GM18867 (cell line): Measurements from ENCODE around the gene RHCE.
"Not testable (repeated sequence)": the region's sequence is repeated elsewhere in the genome, so short reads cannot be mapped to it uniquely, and the experiment has no call there.

Source experiments
- ATAC-seq: cut with Tn5 transposase; IDR thresholded peaks from one replicate; pipeline ENCODE4 v1.9.1; 2021; ENCODE audit warnings: mild to moderate bottlenecking, moderate library complexity; ENCODE audit not compliant: unreplicated experiment

RHCE gene

DNA sequence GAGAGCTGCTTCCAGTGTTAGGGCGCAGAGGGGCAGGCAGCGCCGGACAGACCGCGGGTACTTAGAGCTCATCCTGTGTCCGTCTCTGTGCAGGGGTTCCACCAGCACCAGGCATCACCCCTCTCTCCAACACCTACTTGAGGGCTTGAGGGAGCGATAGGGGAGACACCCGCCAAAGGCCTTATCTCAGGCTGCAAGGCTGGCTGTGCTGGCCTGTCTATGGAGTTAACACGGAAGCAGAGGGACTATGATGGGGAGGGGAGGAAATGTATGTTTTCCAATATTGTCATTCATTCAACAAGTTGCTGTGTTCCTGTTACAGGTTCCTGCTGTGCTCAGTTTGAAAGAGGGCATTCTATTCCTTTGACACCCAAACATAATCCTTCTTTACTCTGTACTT lies at the start of gene RHCE:
Gene RHCE, minus strand, starts transcription at position 111 of the 400 bp plus-strand sequence. Its CDS starts 39 bp downstream, at position 72.
- not testable (repeated sequence) for ATAC-seq

GRCh38 chr1:25469177-25469576 lies 48.6 kb upstream of the RHCE start:
- ATAC-seq: no peak

DNA sequence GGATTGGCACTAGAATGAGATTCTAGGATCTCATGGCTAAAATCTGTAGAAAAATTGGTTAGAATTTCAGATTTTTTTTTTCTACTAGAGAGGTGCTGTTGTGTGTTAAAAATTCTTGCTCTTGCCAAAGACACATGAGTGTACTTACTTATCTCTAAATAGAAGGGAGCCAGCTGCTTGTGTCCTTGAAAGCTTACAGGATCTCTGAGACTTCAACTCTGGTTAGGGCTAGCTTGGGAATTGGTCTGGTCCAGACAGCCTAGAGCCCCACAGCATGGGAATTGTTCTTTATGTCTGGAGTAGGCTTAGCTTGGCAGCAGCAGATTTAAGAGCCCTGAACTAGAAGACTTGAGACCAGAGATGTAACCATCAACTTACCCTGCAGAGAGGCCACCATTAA lies 47.4 kb upstream of the RHCE start:
- ATAC-seq: no peak

DNA sequence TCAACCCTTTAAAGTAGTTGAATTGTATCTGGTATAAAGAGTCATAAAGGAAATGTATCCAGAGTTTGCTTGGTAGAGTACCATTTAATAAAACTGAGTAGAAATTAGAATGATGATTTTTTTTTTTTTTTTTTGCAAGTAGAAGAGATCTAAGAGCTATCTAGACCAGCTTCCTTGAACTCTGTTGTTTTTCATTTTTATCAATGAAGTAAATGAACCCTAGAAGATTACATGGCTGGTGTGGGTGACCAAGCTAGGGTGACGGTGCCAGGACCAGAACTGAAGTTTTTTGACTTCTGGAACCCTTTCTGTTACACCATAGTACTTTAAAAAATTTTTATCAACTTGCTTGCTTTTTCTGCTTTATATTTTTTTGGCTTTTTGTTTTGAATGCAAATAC lies 47.0 kb upstream of the RHCE start:
- ATAC-seq: no peak

GRCh38 chr1:25467193-25467592 lies 46.6 kb upstream of the RHCE start:
- ATAC-seq: no peak

DNA sequence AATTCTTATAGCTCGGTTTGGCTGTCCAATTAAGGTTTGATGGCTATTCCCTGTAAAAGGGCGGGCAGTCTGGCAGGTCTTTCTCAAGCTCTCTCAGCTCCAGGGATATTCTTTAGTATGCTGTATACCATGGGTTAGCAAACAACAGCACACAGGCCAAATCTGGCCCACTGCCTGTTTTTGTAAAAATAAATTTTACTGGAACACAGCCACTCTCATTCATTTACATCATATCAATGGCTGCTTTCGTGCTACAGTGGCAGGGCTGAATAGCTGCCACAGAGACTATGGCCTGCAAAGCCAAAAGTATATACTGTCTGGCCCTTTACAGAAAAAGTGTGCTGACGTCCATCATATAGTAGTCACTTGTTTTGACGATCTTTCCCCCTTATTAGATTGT lies 42.1 kb upstream of the RHCE start:
- ATAC-seq: no peak

DNA sequence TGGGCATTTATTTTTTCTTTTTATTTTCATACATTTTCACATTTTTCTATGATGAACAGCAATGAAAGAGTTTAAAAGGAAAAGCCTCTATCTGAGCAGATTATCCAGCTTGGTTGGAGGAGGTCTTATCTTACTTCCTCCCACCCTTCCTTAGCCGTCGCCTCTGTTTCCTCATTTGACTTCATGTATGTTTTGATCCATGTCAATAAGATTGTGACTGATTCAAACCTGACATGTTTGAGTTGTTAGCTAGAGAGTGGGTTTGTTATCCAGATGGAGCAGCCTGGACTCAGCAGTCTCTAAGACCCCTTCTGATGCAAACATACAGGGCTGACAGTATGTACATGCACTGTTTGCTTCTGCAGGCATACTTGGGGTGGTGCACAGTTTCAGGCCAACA lies 41.2 kb upstream of the RHCE start:
- no peak for ATAC-seq

DNA sequence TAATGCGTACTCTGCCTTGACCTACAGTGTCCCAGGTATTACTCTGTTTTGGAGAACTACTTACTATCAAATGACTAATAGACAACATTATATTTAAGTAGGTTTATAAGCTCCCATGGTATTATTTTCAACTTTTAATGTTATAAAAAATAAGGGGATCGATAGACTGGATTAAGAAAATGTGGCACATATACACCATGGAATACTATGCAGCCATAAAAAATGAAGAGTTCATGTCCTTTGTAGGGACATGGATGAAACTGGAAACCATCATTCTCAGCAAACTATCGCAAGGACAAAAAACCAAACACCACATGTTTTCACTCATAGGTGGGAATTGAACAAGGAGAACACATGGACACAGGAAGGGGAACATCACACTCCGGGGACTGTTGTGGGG lies 40.2 kb upstream of the RHCE start:
- ATAC-seq: not testable (repeated sequence)

DNA sequence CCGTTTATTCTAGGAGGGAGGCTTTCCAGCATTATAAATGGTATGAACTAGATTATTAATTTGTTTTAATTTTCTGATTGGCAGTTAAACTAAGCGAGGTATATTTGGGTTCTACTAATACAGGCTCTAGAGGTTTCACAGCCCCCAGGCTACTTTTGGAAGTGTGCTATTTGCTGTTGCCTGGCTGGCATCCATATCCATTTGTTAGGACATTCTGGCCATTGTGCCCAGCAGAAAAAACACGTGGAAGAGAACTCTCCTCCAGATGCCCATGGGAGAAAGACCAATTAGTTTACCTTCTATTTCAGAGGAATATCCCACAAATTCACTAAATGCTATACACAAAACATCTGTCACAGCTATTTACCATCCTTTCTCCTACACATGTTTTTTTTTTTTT lies 39.4 kb upstream of the RHCE start:
- ATAC-seq: no peak

DNA sequence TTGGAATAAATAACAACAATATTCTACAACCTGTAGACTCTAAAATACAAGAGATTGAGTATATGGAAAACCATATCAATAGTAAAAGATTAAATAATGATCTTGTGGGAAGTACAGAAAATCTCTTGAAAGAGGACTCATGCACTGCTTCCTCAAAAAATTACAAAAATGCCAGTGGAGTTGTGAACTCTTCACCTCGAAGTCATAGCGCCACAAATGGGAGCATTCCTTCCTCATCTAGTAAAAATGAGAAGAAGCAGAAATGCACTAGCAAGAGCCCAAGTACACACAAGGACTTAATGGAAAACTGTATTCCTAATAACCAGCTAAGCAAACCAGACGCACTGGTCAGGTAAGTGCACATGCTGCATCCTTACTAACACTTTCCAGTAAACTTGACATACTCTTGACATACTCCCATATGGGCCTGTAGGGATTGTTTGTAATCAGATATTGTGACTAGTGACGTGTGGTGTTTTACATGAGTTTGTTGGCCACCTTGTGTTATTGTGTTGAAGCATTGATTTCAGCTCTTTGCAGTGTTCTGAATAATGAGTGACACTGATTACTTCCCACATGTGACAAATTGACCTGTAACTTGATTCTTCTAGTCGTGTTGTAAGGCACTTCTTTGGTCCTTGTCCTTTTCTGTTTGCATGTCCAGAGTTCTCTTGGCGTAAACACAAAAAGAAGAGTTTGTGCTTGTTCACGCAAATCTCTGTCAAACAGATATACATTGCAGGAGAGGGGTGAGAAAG lies 38.1 kb upstream of the RHCE start:
- ATAC-seq: no peak

DNA sequence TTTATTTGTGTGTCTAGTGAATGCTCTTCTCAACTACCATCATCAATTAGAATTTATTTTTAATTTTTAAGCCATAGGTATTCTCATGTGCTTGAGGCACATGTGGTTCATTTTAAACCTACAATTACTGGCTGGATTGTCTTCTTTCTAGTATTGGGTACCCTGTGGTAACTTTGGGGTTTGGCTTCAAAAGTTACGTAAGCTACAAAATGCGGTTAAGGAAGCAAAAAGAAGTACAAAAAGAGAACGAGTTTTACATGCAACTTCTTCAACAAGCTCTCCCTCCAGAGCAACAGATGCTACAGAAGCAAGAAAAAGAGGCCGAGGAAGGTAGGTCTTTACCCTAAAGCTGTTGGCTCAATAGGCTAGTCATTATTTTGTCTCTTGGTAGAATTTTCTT lies 35.9 kb upstream of the RHCE start:
- ATAC-seq: no peak

DNA sequence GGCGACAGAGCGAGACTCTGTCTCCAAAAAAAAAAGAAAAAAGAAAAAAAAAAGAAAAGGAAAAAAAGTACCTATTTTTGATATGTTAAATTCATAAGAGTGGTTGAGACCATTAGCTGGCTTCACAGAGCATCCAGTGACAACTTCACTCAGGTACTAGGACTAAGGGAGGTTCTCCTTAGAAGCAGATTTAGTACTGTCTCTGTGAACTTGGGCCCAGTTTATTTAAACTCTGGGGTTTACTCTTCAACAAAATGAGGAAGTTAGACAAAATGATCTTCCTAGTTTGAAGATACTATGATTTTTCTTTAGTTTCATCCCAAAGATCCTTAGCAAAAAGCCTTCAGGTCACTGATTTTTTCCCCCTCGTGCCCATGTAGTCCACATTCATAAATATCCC lies 31.3 kb upstream of the RHCE start:
- ATAC-seq: no peak

DNA sequence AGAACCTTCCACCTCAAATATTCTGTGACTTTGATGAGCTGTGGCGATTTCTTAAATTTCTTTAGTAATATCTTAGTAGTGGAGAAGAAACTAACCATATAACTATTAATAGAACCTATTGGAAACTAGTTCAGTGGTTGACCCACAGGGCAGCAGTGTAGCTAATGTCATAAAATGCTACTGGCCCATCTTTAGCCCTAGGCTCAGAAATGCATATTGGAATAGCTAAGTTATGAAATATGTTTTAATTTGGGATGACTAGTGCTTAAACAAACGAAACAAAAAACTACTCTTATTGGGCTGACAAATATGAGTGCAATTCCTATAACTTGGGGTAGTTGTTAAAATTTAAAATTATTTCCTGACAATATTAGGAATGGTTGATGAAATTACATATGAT lies 30.3 kb upstream of the RHCE start:
- no peak for ATAC-seq

DNA sequence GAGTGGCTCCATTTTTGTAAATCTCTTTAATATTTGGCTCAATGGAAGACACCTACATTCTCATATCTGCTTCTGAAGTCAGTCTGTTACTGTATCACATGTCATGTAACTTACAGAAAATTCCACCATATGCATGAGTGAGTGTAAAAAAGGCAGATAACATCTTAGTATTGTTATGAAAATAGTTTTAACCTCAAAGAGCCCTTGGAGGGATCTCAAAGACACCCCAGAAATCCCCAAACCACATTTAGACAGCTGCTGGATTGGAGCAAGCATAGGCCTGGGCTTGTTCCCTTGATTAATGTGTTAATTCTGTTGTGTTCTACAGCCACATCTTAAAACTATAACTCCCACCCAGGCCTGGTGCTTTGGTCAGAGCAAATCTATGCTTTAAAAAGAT lies 26.9 kb upstream of the RHCE start:
- ATAC-seq: peak; percentile 62

GRCh38 chr1:25445993-25446538 lies 25.4 kb upstream of the RHCE start:
- no peak for ATAC-seq

- not testable (repeated sequence) for ATAC-seq
Observed at GRCh38 chr1:25444604-25445003, 24.0 kb upstream of the RHCE start.

DNA sequence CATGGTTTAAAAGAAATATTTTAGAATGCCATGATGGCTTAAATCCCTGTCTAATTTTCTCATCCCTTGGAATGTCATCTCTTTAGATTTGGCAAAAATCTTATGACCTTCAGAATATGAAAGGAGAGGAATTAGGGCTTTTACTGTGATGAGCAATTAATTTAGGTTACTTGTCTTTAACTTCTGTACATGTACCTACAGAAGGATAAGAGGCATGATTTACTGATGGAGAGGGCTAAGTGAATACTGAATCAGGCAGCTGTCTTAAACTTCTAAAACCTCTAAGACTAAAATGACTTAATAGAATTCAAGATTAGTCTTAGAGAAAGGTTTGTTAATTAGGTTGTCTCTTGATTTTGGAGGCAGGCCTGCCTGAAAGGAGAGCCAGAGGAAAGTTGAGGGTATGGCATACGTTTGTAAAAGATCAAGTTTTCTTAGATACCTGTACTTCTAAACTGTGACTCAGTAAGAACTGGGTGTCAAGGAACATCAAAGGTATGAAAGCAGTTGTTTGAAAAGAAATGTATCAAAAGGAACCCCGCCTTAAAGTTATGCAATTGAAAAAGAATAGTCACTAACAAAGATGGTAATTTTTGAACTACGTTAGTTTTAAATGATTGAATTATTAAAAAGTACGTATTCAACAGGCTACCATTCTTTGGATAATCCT lies 22.5 kb upstream of the RHCE start:
- ATAC-seq: no peak

- no peak for ATAC-seq
Observed at GRCh38 chr1:25442178-25442577, 21.6 kb upstream of the RHCE start.

GRCh38 chr1:25439287-25439686 lies 18.7 kb upstream of the RHCE start:
- ATAC-seq: no peak

- ATAC-seq: no peak
Observed at GRCh38 chr1:25437672-25438071, 17.0 kb upstream of the RHCE start.

DNA sequence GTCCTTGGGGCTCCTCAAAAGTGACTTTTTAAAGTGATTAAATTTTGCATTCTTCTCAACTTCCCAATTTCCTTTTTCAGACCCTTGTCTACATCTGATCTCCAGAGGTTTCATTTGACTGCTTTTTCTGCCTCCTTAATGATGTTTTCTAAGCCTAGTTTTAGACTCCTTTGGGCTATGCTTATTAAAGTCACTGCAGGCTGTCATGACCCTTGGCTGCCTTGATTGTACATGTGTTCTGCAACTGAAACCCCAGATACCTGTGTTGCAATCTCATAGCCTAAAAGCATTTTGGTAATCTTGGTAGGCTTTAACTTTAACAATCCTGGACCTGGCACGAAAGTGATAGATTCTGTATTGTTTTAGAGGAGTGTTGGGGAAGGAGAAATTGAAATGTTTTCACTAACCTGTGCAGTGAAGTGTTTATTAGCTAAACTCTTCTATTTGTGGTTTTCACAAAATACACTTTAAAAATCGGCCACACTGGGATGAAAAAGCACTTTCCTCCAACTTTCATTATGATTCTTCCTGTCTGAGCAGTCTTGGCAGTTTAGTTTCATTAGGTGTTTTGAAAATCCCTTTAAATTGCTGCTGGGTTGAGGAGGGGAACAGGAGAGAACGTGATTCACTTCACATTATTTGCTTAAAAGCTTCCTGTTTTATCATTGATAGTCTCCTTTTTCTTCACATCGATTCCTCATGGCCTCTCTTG lies 14.9 kb upstream of the RHCE start:
- no peak for ATAC-seq
